ENCODE results near the gene HDAC4. TPM values are rescaled to one million over a fixed set of nuclear protein-coding genes. Genes with fewer than 3 reads are reported as not detected.

HDAC4 gene
- total RNA-seq, 1 experiment from 2014 or later, result 32.0 TPM

- peak overlapping the region in 1 of 3 experiments; percentile 61; a peak in 1 of 7 replicates for H3K27ac Mint-ChIP-seq
- H3K23me2 ChIP-seq (ENCODE audit: insufficient read length, low read depth, low read length, poor library complexity, severe bottlenecking), result no peaks in the 10 kb centered on the region
- no peak overlapping the region for H3K9ac ChIP-seq (ENCODE audit: extremely low read depth, insufficient read length, low read length)
- no peak overlapping the region for H2BK5ac ChIP-seq (ENCODE audit: insufficient read length, low read length)
- no peak overlapping the region for H2BK20ac ChIP-seq (ENCODE audit: low read depth, low read length, poor library complexity, severe bottlenecking)
- H3K4me2 ChIP-seq (ENCODE audit: insufficient read depth, insufficient read length, low read length), result no peak overlapping the region
- H3K14ac ChIP-seq (ENCODE audit: insufficient read depth, low read length), result no peak overlapping the region
- TF ChIP-seq CTCF (conservative IDR thresholded peaks at IDR 0.05), result no peak
- H2AFZ ChIP-seq (ENCODE audit: low read length), result no peak overlapping the region
- no peak overlapping the region for H2AK5ac ChIP-seq (ENCODE audit: insufficient read length, low read length)
- no peak overlapping the region for H3T11ph ChIP-seq (ENCODE audit: low read length)
- H4K91ac ChIP-seq (ENCODE audit: insufficient read length, low read depth, low read length), result no peak overlapping the region
- H3K18ac ChIP-seq (ENCODE audit: insufficient read length, low read depth, low read length), result no peak overlapping the region
- H3K79me1 ChIP-seq (ENCODE audit: insufficient read depth, low read depth, low read length, poor library complexity, severe bottlenecking), result peaks cover 10% of the 10 kb centered on the region
- DNase-seq, result no peak
- no peak overlapping the region for H2BK120ac ChIP-seq (ENCODE audit: low read depth, low read length, poor library complexity, severe bottlenecking)
- H3K36me3 Mint-ChIP-seq (ENCODE audit: insufficient read depth in 1 of 3, low read depth in 3 of 3), result peaks cover 14 to 23% (median 17%) of the 10 kb centered on the region in 3 experiments
- no peak overlapping the region for H3K23ac ChIP-seq (ENCODE audit: insufficient read length, low read depth, low read length)
- H4K5ac ChIP-seq (ENCODE audit: insufficient read length, low read depth, low read length), result no peak overlapping the region
- H3K79me2 ChIP-seq (ENCODE audit: insufficient read depth, low read length), result peaks cover 25% of the 10 kb centered on the region; the same call in 1 of the 2 replicates
- no peaks in the 10 kb centered on the region; the same call in 1 of the 2 replicates for H3K4me1 ChIP-seq (ENCODE audit: insufficient read depth, low read length)
- no peak overlapping the region for H2BK15ac ChIP-seq (ENCODE audit: low read depth, low read length)
- no peak overlapping the region for H4K8ac ChIP-seq (replicated peaks; ENCODE audit: insufficient read length, low read depth, low read length)
- H3K4me1 Mint-ChIP-seq, result peaks cover 26 to 33% of the 10 kb centered on the region in 2 experiments
- no peak overlapping the region for H3K4me3 Mint-ChIP-seq
- WGBS (ENCODE audit: extremely low coverage, insufficient read length, low lambda C conversion rate), result no CpG with 5 or more reads among the region's 23 CpGs
- H3K9me3 Mint-ChIP-seq, result no peaks in the 10 kb centered on the region; a peak in 1 of 5 replicates
- H3K56ac ChIP-seq (ENCODE audit: insufficient read length, low read depth, low read length), result no peak overlapping the region
- H3K4ac ChIP-seq (ENCODE audit: low read depth, low read length), result no peak overlapping the region
- H4K20me1 ChIP-seq (ENCODE audit: control insufficient read depth, insufficient read depth, insufficient read length), result no peaks in the 10 kb centered on the region
- H2BK12ac ChIP-seq (ENCODE audit: insufficient read length, low read depth, low read length), result no peak overlapping the region
- H3K27ac ChIP-seq (ENCODE audit: insufficient read length, low read depth, low read length), result no peak overlapping the region
- no peaks in the 10 kb centered on the region; the same call in 1 of the 2 replicates for H3K27me3 Mint-ChIP-seq (ENCODE audit: low read depth)
- no peaks in the 10 kb centered on the region for H3K9me3 ChIP-seq (ENCODE audit: control insufficient read depth, low read depth, low read length)
- no peaks in the 10 kb centered on the region for H3K27me3 ChIP-seq (ENCODE audit: insufficient read depth, low read length)
These were observed 11.1 kb downstream of the HDAC4 start for GRCh38 chr2:239389414-239390329.
